Measurements from ENCODE around the gene FANCM. TPM values are rescaled to one million over a fixed set of nuclear protein-coding genes. Genes with fewer than 3 reads are reported as not detected.

Gene FANCM
- total RNA-seq, 1 donor from 2014 or later = 11.6 TPM

GRCh38 chr14:45096218-45096617 lies 39.5 kb upstream of the FANCM start:
- H3K9me3 Mint-ChIP-seq (ENCODE audit: low read depth) = no peaks in the 10 kb centered on the region
- DNase-seq (ENCODE audit: low spot score, unreplicated experiment) = no peak
- H3K27me3 Mint-ChIP-seq = no peaks in the 10 kb centered on the region
- H3K4me1 Mint-ChIP-seq (ENCODE audit: low read depth) = no peaks in the 10 kb centered on the region
- no peak overlapping the region for H3K27ac Mint-ChIP-seq
- no peak overlapping the region for H3K4me3 Mint-ChIP-seq (ENCODE audit: low read depth)
- H3K36me3 Mint-ChIP-seq (ENCODE audit: insufficient read depth) = peaks cover 29% of the 10 kb centered on the region
- TF ChIP-seq CTCF (IDR thresholded peaks at IDR 0.05; ENCODE audit: unreplicated experiment) = no peak

GRCh38 chr14:45103806-45104205 lies 31.9 kb upstream of the FANCM start:
- Mint-ChIP-seq H3K36me3 (ENCODE audit: insufficient read depth) (peaks cover 19% of the 10 kb centered on the region), H3K4me3 (ENCODE audit: low read depth) (no peak overlapping the region), H3K27ac (no peak overlapping the region), H3K27me3 (no peaks in the 10 kb centered on the region), H3K4me1 (ENCODE audit: low read depth) (no peaks in the 10 kb centered on the region), H3K9me3 (ENCODE audit: low read depth) (no peaks in the 10 kb centered on the region)
- no peak for TF ChIP-seq CTCF (IDR thresholded peaks at IDR 0.05; ENCODE audit: unreplicated experiment)
- DNase-seq (ENCODE audit: low spot score, unreplicated experiment) = no peak

- Mint-ChIP-seq H3K9me3 (ENCODE audit: low read depth) (no peaks in the 10 kb centered on the region), H3K27me3 (no peaks in the 10 kb centered on the region), H3K4me1 (ENCODE audit: low read depth) (no peaks in the 10 kb centered on the region), H3K4me3 (ENCODE audit: low read depth) (no peak overlapping the region), H3K36me3 (ENCODE audit: insufficient read depth) (peaks cover 20% of the 10 kb centered on the region), H3K27ac (no peak overlapping the region)
- no peak for DNase-seq (ENCODE audit: low spot score, unreplicated experiment)
- TF ChIP-seq CTCF (IDR thresholded peaks at IDR 0.05; ENCODE audit: unreplicated experiment) = no peak
Observed at GRCh38 chr14:45104561-45104960, 31.2 kb upstream of the FANCM start.

GRCh38 chr14:45112896-45113781 lies 22.6 kb upstream of the FANCM start:
- Mint-ChIP-seq H3K27ac (peak overlapping the region; percentile 83), H3K27me3 (no peaks in the 10 kb centered on the region), H3K4me1 (ENCODE audit: low read depth) (peaks cover 19% of the 10 kb centered on the region), H3K4me3 (ENCODE audit: low read depth) (no peak overlapping the region), H3K36me3 (ENCODE audit: insufficient read depth) (peaks cover 27% of the 10 kb centered on the region), H3K9me3 (ENCODE audit: low read depth) (no peaks in the 10 kb centered on the region)
- no peak for DNase-seq (ENCODE audit: low spot score, unreplicated experiment)
- TF ChIP-seq CTCF (IDR thresholded peaks at IDR 0.05; ENCODE audit: unreplicated experiment) = no peak

GRCh38 chr14:45114327-45114726 lies 21.4 kb upstream of the FANCM start:
- H3K27ac Mint-ChIP-seq = no peak overlapping the region
- no peak overlapping the region for H3K4me3 Mint-ChIP-seq (ENCODE audit: low read depth)
- no peak for DNase-seq (ENCODE audit: low spot score, unreplicated experiment)
- no peaks in the 10 kb centered on the region for H3K27me3 Mint-ChIP-seq
- H3K9me3 Mint-ChIP-seq (ENCODE audit: low read depth) = no peaks in the 10 kb centered on the region
- peaks cover 19% of the 10 kb centered on the region for H3K4me1 Mint-ChIP-seq (ENCODE audit: low read depth)
- TF ChIP-seq CTCF (IDR thresholded peaks at IDR 0.05; ENCODE audit: unreplicated experiment) = no peak
- peaks cover 22% of the 10 kb centered on the region for H3K36me3 Mint-ChIP-seq (ENCODE audit: insufficient read depth)
